HG02852 (cell line): Measurements from ENCODE around the gene CFAP47.
"Not testable (repeated sequence)": the region's sequence is repeated elsewhere in the genome, so short reads cannot be mapped to it uniquely, and the experiment has no call there.

ENCODE experiments used
- ATAC-seq: cut with Tn5 transposase; IDR thresholded peaks from one replicate; pipeline ENCODE4 v1.9.1; 2021; ENCODE audit warnings: mild to moderate bottlenecking, moderate library complexity; ENCODE audit not compliant: unreplicated experiment

The CFAP47 gene

DNA sequence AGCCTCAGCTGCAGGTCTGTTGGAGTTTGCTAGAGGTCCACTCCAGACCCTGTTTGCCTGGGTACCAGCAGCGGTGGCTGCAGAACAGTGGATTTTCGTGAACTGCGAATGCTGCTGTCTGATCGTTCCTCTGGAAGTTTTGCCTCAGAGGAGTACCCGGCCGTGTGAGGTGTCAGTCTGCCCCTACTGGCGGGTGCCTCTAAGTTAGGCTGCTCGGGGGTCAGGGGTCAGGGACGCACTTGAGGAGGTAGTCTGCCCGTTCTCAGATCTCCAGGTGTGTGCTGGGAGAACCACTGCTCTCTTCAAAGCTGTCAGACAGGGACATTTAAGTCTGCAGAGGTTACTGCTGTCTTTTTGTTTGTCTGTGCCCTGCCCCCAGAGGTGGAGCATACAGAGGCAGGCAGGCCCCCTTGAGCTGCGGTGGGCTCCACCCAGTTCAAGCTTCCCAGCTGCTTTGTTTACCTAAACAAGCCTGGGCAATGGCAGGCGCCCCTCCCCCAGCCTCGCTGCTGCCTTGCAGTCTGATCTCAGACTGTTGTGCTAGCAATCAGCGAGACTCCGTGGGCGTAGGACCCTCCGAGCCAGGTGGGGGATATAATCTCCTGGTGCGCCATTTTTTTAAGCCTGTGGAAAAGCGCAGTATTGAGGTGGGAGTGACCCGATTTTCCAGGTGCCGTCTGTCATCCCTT, 315.4 kb downstream of the CFAP47 start:
- ATAC-seq, result not testable (repeated sequence)

DNA sequence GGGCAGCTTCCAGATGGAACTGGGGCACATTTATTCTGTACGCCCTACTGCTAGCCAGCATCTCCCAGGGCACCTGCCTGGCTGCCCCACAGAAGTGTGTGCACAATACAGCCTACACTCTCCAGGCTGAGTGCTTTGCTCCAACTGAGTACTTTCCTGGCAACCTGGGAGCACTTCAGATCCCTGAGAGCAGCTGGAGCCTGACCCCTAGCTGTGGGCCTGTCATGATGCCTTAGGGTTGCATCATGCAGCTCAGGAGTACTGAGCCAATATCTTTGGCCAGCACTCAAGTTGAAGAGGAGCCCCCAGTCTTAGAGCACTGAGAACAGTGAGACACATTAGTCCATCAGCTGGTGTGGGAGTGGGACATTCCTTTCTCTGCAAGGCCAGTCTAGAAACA, 321.9 kb downstream of the CFAP47 start:
- no peak for ATAC-seq

DNA sequence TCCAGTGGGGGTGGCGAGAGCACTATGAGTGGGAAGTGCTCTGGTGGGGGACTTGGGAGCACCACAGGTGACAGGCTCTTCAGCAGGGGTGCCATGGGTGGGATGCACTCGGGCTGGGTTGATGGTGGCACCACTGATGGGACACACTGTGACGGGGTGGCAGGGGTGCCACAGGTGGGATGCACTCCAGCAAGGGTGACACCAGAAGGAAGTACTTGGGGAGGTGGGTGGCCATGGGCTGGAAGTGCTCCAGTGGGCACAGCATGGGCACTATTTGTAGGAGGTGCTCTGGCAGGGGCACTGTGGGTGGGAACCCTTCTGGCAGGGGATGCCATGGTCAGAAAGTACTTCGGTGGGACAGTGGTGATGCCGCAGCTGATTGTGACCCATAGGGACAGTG, 346.6 kb downstream of the CFAP47 start:
- ATAC-seq, result no peak

DNA sequence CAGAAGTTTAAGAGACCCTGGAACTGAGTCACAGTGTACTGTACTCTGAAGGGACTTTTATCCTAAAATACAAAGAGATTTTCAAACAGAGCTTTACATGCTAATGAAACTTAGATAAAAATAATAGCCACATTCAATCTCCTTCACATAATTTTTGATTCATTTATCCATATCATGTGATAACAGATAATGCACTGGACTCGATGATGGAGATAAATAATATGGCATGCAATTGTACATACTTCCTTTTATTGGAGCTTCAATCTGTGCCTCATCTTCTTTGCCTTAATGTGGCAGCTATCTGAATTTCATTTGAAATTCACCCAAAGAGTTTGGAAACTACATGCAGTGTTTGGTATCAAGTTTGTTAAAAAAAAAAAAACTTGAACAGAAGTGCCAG, 390.6 kb downstream of the CFAP47 start:
- no peak for ATAC-seq

DNA sequence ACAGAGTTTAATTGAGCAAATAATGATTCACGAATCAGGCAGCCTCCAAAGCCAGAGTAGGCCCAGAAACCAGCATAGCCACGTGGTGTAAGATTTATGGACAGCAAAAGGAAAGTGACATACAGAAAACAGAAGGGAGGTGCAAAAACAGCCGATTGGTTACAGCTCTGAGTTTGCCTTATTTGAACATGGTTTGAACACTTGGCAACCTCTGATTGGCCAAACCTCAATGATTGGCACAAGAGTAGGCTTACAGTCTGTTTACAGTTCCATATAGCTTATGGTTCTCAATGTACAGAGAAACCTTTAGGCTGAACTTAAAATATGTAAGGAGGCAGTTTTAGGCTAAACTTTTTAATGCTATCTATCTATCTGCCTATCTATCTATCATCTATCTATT, 394.8 kb downstream of the CFAP47 start:
- ATAC-seq, result no peak

DNA sequence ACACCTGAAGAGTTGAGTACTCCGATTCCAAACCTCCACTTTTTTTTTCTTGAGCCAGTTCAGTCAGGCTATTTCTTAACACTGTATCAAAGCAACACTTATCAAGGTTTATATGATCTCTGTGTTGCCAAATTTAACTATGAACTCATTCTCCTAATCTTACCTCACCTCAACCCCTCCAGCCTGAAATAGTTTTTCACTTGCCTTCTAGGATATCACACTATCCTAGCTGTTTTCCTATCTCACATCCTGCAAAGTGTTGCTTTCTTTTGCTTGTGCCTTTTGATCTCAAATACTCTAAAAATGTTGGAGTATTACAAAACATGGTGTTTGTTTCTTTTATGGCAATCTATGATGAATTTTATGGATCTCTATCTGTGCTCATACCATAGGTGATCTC, 415.0 kb downstream of the CFAP47 start:
- no peak for ATAC-seq

DNA sequence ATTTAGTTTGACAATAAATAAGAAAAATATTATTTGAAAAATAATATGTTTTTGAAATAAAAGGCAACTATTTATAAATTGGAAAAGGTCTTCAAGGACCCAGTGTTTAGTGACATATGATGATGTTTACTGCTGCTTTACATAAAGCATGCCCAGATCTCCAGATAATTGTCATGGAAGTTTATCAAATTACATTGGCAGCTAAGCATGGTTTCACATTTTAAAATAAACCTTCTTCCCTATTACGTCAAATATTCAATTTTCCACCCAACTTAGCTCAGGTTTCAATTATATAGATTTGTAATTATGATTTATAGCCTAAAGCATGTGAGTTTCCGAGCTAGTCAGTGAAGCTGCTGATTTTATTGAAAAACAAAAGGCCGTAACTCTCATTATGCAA, 417.2 kb downstream of the CFAP47 start:
- no peak for ATAC-seq

DNA sequence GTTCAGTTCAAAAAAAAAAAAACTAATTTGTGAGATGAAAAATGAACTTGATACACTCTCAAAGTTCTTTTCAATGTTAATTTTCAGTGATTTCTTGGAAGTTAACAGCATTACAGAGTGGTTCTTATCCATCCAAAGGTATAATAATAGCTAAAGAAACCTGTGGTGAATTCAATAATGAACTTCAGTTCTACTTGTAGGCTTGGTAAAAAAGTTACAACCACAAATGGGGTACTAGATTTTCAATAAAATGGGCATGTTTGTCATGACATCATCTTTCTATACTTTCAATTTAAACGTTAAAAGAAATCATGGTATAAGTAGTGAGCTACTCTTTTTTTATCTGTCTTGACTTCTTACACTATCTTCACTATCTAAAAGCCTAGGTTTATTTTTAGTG, 424.8 kb downstream of the CFAP47 start:
- ATAC-seq, result no peak

DNA sequence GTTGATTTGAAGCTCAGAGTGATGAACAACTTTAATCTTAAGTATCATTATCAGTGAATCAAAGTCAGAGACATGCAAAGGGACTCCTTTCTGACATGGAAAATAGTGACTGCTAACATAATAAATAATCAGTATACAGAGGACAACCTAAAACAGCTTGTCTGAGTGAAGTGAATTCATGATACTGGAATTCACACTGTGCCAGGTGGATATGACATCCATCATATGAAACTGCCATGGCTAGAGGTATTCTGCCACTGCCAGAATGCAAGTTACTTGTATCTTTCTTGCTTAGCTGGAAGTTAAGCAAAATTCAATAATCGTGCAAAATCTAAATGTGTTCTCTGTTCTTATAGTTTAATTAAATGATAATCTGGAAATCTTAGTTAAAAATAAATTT, 429.0 kb downstream of the CFAP47 start:
- ATAC-seq, result no peak

DNA sequence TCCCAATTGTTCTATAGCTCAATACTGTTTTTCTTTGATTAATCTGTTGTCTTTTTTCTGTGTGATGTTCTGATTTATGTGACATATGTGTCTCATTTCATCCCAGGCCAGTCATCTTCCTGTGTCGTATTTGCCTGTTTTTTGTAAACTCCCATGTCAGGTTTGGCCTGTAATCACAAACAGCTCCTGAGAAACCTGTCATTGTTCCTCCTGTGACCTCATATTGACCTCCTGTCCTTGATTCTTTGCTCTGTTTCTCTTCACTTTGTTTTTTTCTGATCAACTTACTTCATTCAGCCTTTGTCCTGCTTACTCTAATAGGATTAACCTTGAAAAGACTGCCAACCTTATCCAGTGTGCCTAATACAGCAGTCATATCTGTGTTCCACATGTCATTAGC, 438.3 kb downstream of the CFAP47 start:
- no peak for ATAC-seq

DNA sequence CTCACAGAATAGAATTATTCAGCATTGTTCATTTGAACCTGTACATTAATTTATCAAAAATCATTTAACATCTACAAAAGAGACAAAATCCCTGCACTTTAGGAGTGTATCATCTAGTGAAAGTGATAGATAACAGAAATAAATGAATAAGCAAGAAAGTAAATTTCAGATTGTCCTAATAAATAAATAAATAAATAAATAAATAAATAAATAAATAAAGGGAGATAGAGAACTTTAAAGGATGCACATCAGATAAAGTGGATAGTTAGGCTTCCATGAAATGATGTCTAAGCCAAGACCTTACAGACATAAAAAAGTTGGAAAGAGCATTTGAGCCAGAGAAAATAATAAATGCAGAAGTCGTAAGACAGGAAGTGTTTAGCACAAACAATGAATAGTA, 444.7 kb downstream of the CFAP47 start:
- ATAC-seq, result no peak

DNA sequence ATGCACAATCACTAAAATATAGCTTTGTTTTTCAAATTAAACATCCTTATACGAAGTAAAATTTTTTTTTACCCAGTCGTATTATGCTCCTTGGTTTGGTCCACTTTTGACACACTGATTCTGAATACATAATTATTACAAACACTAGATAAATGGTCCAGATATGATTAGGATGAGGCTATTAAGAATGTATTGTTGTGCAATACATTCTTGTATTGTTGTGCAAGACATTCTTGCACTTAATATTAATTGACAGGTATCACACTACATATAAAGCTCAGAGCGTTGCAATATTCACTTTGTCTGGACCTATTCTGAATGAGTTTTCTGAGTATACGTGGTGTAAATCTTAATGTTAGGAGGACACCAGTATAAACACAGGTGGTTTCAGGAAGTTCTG, 464.0 kb downstream of the CFAP47 start:
- no peak for ATAC-seq

DNA sequence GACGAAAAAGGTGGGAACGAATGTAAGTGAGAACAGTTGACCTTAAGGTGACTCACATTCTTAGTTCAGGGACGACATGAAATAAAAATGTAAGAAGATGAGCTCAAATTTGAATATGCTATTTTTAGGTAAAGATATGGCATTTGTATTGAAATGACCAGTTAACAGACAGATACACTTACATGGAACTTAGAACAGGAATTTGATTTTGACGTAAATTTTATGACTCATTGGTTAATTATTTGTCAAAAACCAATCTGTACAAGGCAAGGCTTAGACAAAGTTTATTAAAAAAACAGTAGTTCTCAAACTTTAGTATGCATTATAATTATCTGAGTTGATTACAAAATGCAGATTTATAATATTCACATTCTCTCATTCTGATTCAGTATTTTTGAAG, 469.4 kb downstream of the CFAP47 start:
- no peak for ATAC-seq

DNA sequence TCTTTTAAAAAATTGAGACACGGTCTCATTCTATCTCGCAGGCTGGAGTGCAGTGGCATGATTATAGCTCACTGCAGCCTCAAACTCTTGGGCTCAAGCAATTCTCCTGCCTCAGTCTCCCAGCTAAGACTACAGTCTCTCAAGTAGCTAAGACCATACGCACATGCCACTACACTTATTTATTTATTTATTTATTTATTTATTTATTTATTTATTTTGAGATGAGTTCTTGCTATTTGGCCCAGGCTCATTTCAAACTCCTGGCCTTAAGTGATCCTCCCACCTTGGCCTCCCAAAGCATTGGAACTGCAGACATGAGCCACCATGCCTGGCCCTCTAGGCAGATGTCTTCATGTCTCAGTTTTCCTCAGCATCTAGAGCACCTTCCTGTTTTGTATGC, 482.2 kb downstream of the CFAP47 start:
- no peak for ATAC-seq

DNA sequence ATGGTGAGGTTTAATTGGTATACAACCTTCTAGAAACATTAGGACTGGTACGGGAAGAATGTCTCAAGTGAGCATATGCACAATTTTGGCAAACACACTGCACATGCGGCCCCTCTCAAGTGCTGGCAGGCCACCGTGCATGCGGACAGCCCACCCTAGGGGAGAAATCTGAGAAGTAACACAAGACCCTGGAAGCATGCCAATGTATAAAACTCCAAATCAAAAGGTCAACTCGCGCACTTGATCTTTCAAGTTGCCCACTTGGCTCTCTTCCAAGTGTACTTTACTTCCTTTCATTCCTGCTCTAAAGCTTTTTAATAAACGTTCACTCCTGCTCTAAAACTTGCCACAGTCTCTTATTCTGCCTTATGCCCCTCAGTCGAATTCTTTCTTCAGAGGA, 488.3 kb downstream of the CFAP47 start:
- no peak for ATAC-seq

DNA sequence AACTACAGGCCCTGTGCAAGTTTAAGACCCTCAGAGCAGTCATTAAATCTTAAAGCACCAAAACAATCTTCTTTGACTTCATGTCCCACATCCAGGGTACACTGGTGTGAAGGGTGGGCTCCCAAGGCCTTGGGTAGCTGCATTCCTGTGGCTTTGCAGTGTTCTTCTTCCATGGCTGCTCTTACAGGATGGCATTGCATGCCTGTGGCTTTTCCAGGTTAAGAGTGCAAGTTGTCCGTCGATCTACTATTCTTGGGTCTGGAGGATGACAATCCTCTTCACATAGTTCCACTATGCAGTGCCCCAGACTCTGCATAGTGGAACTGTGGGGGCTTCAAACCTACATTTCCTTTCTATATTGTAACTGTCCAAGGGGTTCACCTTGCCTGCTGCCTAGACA, 494.5 kb downstream of the CFAP47 start:
- no peak for ATAC-seq

DNA sequence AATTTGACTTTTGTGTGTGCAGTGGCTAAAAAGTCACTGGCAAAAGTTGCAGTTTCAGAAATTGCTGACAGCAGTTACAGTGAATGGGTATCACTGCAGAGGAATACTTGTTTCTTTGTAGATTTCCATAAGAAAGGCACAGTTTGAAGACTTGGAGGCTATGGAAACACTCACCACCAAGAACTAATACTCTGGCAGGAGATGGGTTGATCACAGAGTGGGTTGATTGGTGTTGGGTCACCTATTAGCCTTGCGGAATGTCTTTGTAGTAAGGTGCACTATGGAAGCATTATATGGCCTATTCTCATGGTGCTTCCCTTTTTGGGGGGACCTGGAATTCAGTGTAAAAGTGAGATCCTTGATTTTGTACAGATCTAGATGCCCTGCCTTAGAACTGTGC, 502.8 kb downstream of the CFAP47 start:
- no peak for ATAC-seq

DNA sequence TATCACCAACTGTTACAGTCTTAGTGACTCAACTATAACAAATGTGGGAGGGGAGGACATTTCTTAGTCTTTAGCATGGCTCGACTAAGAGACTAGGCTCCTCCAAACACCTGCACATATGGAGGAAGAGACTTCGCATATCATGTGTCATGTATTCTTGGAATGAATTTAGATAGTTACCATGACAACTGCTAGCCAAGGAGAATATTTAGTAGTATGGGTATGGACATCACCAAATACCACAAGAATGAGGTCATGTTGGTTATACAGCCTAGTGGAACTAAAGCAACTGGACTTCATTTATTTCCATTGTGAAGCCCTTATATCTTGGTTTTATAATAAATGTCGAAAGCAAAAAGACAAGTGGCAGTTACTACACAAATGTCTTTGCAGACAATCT, 512.3 kb downstream of the CFAP47 start:
- no peak for ATAC-seq

DNA sequence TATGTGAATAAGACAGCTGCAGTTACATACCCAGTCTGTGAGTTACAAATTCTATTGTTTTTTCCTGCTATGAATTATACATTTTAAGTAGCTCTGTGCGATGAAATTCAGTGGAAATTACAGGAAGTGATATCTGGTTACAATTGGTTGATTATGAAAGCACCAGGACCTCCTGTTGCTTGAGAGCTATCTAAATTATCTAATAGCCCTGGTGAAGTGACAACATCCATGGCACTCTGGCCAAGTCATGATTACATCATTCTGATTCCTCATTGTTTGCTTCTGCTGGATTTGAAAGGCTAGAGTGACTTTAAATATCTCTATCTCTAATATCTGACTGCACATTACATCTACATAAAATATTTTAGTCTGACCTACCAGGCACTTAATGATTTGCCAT, 515.0 kb downstream of the CFAP47 start:
- no peak for ATAC-seq
